NCI-H1048 (cell line): ENCODE measurements around the gene GABPB2.

ENCODE experiments used
- DNase-seq: peaks from one replicate; lab custom pipeline; 2025; lab: John Stamatoyannopoulos, UW

GABPB2 gene

DNA sequence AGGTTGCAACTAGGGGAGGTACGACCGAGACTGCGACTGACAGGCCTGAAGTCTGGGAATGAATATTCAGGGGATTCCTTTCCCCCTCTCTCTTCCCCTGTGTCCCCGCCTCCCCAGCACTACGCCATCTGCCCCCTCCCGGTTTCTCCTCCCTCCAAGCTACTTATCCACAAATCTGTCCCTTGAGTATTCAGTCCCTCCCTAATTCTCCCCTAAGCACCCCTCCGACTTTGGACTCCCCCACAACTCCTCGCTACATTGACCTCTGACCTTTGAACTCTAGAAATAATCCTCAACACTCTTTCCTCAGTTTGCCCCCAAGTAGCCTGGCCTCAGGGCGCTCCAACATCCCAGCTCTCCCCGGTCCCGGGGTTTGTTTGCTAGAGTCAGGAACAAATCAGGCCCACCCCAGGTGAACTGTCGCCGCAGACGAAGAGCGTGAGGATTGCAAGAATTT, 94.7 kb downstream of the GABPB2 start:
- no peak for DNase-seq

- DNase-seq: peak; percentile 98
These were observed 95.4 kb downstream of the GABPB2 start, which contains the start of the genes LYSMD1 and SCNM1 for GRCh38 chr1:151165738-151166504. TSS of gene LYSMD1 (minus strand) at chr1:151165902. CDS start at chr1:151165258, 644 bp downstream. TSS of gene SCNM1 (plus strand) at chr1:151166144. CDS start at chr1:151166153, 9 bp downstream.

DNA sequence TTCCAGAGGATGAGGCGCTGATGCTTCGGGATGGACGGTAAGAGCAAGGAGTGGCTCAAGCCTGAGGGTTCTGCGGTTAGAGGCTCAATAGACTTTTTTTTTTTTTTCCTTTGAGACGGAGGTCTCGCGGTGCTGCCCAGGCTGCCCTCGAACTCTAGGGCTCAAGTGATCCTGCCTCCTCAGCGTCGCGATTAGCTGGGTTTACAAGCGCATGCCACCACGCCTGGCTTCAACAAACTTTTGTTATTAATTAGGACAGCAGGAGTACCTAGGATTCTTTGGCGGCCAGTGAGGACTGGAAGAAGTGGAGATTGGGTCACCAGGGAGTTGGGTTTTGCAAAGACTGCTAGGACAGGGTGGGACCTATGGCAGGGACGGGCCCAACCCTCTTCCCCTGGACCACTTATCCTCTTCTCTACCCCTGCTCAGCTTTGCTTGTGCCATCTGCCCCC, 96.0 kb downstream of the GABPB2 start:
- no peak for DNase-seq

- DNase-seq: no peak
These were observed 96.6 kb downstream of the GABPB2 start for GRCh38 chr1:151167116-151167515.

DNA sequence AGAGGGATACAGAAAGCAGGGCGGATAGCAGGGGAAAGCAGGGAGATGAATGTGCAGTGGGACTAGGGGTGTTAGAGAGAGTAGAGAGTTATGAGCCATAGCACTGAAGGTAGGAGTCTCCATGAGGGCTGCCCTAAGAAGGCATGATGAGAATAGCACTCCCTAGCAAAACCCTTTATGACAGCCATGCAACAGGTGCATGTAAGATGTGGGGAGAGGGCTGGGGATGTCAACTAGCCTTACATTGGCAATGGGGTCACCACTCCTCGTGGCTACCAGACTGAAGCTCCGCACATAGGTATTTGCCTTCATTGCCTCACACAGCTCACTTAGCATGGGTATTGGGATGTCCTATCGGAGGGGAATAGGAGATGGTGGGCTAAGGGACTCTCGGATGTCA, 100.6 kb downstream of the GABPB2 start:
- DNase-seq: no peak
